Measurements from ENCODE around the gene SNTG2.
"Not testable (repeated sequence)": the region's sequence is repeated elsewhere in the genome, so short reads cannot be mapped to it uniquely, and the experiment has no call there.

The SNTG2 gene

DNA sequence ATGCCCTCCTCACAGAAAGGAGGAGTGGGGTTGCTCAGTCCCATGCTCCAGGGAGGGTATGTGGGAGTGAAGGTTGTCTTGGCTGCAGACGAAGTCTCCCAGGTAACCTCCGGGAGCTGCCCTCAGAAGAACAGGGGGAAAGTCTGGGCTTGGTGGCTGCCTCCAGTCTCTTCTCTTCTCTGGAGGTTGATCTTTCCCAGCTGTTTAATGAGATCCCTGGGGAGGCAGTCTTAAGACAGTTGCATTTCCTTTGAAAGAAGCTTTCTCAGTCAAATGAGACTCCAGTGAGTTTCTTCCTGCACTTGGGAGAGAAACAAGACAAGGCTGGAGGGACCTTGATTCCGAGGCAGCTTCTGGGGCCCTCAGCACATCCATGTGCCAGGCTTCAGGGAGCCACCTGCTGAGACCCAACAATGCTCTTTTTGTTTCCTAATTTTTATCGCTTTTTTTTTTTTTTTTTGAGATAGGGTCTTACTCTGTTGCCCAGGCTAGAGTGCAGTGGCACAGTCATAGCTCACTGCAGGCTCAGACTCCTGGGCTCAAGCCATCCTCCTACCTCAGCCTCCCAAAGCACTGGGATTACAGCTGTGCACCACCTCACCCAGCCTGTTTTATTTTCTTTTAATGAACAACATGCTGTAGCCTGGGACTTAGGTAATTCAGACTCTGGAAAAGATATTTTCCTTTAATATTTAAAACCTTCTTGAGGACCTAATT lies 390.9 kb downstream of the SNTG2 start:
- no peak for DNase-seq

DNA sequence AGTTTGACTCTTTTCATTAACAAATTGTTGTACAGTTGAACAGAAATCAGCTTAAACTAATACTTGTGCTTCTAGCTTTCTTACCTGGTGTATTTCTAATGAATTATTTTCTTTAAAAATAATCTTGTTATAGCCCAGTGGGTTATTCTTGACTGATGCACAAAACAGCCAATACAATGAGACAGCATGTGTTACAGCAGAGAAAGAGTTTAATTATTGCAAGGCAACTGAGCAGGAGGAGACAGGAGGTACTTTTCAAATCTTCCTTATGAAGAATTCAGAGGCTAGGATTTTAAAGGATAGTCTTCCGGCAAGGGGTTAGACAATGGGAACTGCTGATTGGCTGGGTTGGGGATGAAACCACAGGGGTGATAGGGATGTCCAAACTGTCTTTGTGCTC lies 398.1 kb downstream of the SNTG2 start:
- no peak for DNase-seq

GRCh38 chr2:1350111-1350510 lies 399.5 kb downstream of the SNTG2 start:
- DNase-seq, result no peak

GRCh38 chr2:1353124-1353523 lies 402.5 kb downstream of the SNTG2 start:
- DNase-seq, result no peak

DNA sequence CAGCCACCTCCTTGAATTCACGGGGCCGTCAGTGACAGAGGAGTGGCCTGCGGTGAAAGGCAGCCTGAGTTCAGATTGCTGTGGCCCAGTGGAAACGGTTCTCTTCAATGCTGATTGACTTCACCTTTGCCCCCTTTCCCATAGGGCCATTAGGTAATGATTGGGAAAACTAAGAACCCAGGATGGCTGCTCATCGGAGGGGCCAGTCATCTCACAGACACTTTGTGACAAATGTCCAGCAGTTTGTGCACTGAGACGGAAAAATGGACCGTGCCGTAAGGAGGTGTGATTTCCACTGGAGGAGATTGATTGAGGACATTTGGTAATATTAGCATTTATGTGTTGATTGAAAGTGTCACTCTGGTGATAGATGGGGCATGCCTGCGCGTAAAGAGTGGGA lies 402.9 kb downstream of the SNTG2 start:
- DNase-seq, result no peak

- DNase-seq, result no peak
These were observed 409.5 kb downstream of the SNTG2 start for GRCh38 chr2:1360144-1360543.

GRCh38 chr2:1360557-1361250 lies 410.1 kb downstream of the SNTG2 start:
- peak; percentile 70 for DNase-seq

GRCh38 chr2:1363367-1363766 lies 412.7 kb downstream of the SNTG2 start:
- no peak for DNase-seq

DNA sequence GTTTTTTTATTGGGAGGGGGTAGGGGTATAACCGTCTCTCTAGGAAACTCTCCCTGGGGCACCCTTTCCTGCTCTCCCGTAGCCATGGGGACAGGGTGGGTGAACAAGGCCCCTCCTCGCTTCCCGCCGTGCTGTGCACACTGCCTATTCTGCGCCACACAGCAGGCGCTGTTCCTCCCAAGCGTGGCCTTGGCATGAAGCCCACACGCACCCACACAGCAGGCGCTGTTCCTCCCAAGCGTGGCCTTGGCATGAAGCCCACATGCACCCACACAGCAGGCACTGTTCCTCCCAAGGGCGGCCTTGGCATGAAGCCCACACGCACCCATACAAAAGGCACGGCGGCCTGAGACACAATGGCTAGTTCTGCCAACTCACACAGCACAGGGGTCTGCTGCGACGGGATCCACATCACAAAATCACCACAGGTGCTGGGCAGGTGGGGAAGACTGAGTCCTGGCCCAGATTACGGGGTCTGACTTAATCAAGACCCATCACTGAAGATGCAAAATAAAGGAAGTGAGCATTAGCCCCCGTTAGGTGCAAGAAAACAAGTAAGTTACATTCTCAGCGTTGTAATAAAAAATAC lies 416.0 kb downstream of the SNTG2 start:
- no peak for DNase-seq

- DNase-seq, result no peak
These were observed 417.0 kb downstream of the SNTG2 start for GRCh38 chr2:1367601-1368000.

DNA sequence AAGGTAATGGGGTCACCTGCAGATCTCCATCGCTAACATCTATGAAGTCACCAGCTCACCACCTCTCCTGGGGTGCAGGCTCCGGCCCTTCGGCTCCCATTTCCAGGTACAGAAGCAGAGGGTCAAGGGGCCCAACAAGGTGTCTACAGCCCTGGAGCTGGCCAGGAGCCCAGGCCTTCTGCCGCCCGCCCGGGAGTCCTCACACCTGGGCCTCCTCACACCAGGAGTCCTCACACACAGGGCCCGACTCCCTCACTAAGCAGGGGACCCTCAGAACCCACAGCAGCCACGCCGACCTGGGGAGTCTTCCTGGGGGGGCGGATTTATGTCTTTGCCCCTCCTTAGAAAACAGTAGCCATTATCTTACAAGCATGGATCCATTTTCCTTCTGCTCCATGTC lies 419.3 kb downstream of the SNTG2 start:
- DNase-seq, result no peak

DNA sequence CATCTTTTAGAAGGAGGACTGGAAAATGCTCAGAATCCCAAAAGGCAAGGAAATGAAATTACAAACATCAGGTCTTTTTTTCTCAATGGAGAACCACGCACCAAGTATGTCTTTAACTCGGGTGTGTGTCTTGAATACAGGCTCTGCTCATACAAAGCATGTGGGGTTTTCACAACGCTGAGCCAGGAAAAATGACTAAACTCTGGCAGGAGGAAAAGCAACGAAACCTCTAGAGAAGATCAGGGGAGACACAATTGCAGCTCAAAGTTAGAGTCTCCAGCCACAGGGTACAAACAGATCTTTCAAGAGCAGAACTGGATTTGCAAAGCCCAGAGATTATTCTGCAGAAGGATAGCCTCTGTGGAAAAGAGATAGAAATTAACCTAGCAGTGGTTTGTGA lies 419.8 kb downstream of the SNTG2 start:
- DNase-seq, result no peak

DNA sequence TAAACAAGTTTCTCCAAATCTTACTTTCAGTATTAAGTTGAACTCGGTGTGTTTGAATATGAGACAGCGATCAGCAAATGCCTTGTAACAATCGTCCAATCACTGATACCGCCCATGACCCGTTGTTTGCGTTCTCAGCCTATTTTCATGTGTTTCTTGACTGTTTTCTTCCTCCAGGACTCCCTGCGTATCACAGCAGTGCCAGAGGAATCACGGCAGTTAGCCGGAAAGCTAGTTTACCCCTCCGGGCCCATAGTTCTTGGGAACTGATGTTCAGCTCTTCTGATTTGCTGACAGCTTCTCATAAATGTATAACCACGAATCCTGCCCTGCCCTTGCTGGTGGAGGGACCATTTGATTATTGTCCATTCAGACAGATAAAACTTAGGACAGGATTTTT lies 420.4 kb downstream of the SNTG2 start:
- DNase-seq, result no peak

DNA sequence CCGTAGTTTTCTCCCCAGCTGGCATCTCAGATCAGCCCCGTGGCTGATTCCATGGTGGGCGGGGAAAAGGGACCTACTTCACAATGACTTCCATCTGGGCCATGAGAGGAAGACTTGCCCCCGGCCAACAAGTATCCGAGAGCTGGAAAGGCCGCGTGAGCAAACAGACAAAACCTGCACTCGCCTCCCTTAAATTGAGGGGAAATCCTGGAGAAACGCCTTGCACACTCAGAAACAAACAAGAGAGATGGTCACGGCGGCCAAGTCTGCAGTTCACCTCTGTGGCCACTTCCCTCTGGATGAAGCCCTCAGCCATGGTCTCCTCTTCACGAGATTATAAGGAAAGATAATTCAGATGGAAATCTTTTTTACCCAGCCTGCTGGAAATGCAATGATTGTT lies 423.2 kb downstream of the SNTG2 start:
- DNase-seq, result no peak

DNA sequence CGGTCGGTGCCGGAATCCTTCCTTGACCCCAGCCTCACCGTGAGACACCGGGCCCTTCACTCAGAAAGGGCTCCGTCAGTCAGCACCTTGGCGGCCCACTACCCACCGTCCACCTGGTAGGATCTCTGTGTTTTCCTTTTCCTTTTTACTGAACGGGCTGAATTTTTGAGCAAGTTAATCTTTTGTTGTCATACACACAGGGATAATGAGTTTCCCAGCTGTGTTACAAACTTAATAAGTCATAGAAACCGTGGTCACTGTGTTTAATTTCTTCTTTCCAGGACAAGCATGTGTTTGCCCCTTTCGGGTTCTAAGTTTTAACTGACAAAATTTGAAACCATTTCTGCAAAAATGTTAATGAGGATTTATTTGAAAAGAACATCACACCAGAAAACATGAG lies 423.6 kb downstream of the SNTG2 start:
- DNase-seq, result no peak

- no peak for DNase-seq
These were observed 425.1 kb downstream of the SNTG2 start for GRCh38 chr2:1375794-1376193.

GRCh38 chr2:1377473-1377872 lies 426.8 kb downstream of the SNTG2 start:
- DNase-seq, result no peak

GRCh38 chr2:1378456-1379150 lies 428.0 kb downstream of the SNTG2 start:
- DNase-seq, result no peak

GRCh38 chr2:1381644-1382043 lies 431.0 kb downstream of the SNTG2 start:
- no peak for DNase-seq

GRCh38 chr2:1387954-1388725 lies 437.5 kb downstream of the SNTG2 start:
- not testable (repeated sequence) for DNase-seq

DNA sequence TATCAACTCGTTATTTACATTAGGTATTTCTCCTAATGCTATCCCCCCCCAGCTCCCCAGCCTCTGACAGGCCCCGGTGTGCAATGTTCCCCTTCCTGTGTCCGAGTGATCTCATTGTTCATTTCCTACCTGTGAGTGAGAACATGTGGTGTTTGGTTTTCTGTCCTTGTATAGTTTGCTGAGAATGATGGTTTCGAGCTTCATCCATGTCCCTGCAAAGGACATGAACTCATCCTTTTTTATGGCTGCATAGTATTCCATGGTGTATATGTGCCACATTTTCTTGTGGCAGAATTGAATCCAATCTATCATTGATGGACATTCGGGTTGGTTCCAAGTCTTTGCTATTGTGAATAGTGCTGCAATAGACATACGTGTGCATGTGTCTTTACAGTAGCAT lies 439.5 kb downstream of the SNTG2 start:
- DNase-seq, result not testable (repeated sequence)

DNA sequence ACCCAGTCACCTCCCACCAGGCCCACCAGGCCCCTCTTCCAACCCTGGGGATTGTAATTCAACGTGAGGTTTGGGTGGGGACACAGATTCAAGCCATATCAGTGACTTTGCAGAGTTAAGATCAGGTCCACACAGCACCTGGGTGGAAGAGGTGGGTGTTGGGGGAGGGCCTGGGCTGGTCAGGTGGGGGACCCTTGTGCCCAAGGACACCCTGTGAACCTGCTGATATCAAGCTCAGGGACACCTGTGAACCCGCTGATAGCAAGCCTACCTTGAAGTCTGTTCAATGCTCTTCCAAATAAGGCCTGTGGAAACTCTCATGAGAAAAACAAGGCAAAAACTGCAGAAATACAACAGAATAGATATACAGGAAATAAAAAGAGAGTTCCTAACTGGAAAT lies 442.7 kb downstream of the SNTG2 start:
- no peak for DNase-seq

Measured in retina (tissue), 1 donor.